CMK (cell line): Measurements from ENCODE around the gene VWF.

Source experiments
- DNase-seq: peaks from one replicate; pipeline ENCODE4 v3.0.0-alpha.2; 2010; ENCODE audit warnings: low read depth

VWF gene

GRCh38 chr12:5947006-5947405, 177.5 kb downstream of the VWF start:
- DNase-seq = no peak

GRCh38 chr12:5946388-5946787, 178.1 kb downstream of the VWF start:
- DNase-seq = no peak

GRCh38 chr12:5945071-5946008, 179.1 kb downstream of the VWF start, which contains the start of gene ANO2:
TSS of gene ANO2 (minus strand) at chr12:5945259. CDS start at chr12:5945217, 42 bp downstream.
- no peak for DNase-seq

- no peak for DNase-seq
Observed at GRCh38 chr12:5944688-5945070, 179.8 kb downstream of the VWF start.

- no peak for DNase-seq
Observed at GRCh38 chr12:5944053-5944452, 180.4 kb downstream of the VWF start.

GRCh38 chr12:5941907-5942306, 182.6 kb downstream of the VWF start:
- DNase-seq = no peak

GRCh38 chr12:5927732-5928516, 196.5 kb downstream of the VWF start:
- DNase-seq = no peak

GRCh38 chr12:5925646-5926045, 198.8 kb downstream of the VWF start:
- no peak for DNase-seq

- DNase-seq = no peak
Observed at GRCh38 chr12:5924342-5924741, 200.1 kb downstream of the VWF start.

GRCh38 chr12:5923751-5924150, 200.7 kb downstream of the VWF start:
- no peak for DNase-seq

GRCh38 chr12:5923043-5923605, 201.3 kb downstream of the VWF start:
- no peak for DNase-seq

- no peak for DNase-seq
Observed at GRCh38 chr12:5921966-5922899, 202.2 kb downstream of the VWF start.

GRCh38 chr12:5921027-5921909, 203.2 kb downstream of the VWF start:
- no peak for DNase-seq

GRCh38 chr12:5916785-5917290, 207.6 kb downstream of the VWF start:
- DNase-seq = no peak

- no peak for DNase-seq
Observed at GRCh38 chr12:5915511-5915910, 209.0 kb downstream of the VWF start.

- no peak for DNase-seq
Observed at GRCh38 chr12:5914387-5915149, 209.9 kb downstream of the VWF start.

GRCh38 chr12:5913387-5913786, 211.1 kb downstream of the VWF start:
- no peak for DNase-seq

- no peak for DNase-seq
Observed at GRCh38 chr12:5912437-5913334, 211.8 kb downstream of the VWF start.

GRCh38 chr12:5912011-5912410, 212.5 kb downstream of the VWF start:
- no peak for DNase-seq
